Adrenal gland (tissue), 12 donors: ENCODE measurements around the gene MTMR10. TPM values are rescaled to one million over a fixed set of nuclear protein-coding genes. Genes with fewer than 3 reads are reported as not detected.

Experiments used
- DNase-seq, 7 donors: peaks; one replicate each; pipeline ENCODE4 v3.0.0-alpha.2; 2019 to 2020
- H3K27ac ChIP-seq, 5 donors: fragments of 200-600 bp; sonication (generic) in 4 of 5; 1 replicate in 3 of 5; 2 replicates in 2 of 5; pipeline versions ENCODE4 v1.5.1 to v1.8.0; 2016 to 2020; ENCODE audit warnings: mild to moderate bottlenecking in 1 of 5
- H3K27me3 ChIP-seq: fragments of 200-600 bp; 2 replicates; pipeline ENCODE4 v1.8.0; 2021
- H3K36me3 ChIP-seq, 2 donors: fragments of 200-600 bp; replicated peaks in 1 of 2; 1 replicate in 1 of 2; 2 replicates in 1 of 2; pipeline versions ENCODE4 v1.5.1 to v1.8.0; 2018 to 2022
- H3K4me1 ChIP-seq, 2 donors: fragments of 200-600 bp; replicated peaks in 1 of 2; 1 replicate in 1 of 2; 2 replicates in 1 of 2; pipeline versions ENCODE4 v1.5.1 to v1.8.0; 2018 to 2021
- H3K4me3 ChIP-seq, 4 donors: fragments of 200-600 bp; sonication (generic) in 3 of 4; one replicate each; pipeline ENCODE4 v1.5.1; 2016 to 2018
- H3K9me3 ChIP-seq, 3 donors: fragments of 200-600 bp; sonication (generic) in 1 of 3; replicated peaks in 1 of 3; 1 replicate in 2 of 3; 2 replicates in 1 of 3; pipeline versions ENCODE4 v1.5.1 to v1.8.0; 2016 to 2021
- POLR2A ChIP-seq, 2 donors: fragments of 450-650 bp; IDR thresholded peaks; one replicate each; pipeline ENCODE4 v1.6.1; 2017; ENCODE audit warnings: antibody characterized with exemption in 2 of 2, mild to moderate bottlenecking in 2 of 2, moderate library complexity in 1 of 2
- WGBS, 4 donors: extraction: QIAGEN DNeasy Blood & Tissue Kit in 2 of 4; methylation state at CpG; one replicate each; pipeline versions ENCODE4 v1.1.5 to v1.1.7; 2013 to 2017; 5-methylcytosine and 5-hydroxymethylcytosine counted together
- intact Hi-C, 2 donors: fragments of 100-400 bp; cut with DNase I; formaldehyde crosslinking; loops; one replicate each; pipeline versions ENCODE4 v1.14.1 to v1.15.0; 2022 to 2023
- polyA plus RNA-seq, 3 donors: library from polyadenylated mRNA; stranded (reverse); fragments of 200-250 nt in 2 of 3; fragments of 350-450 nt in 1 of 3; fragmentation: Illumina TruSeq in 1 of 3; extraction: RNeasy Lipid Tissue Mini Kit (QIAGEN cat#74804) in 1 of 3; gene quantifications; one replicate each; pipeline ENCODE4 v1.2.3, GENCODE V29; 2013 to 2014
- total RNA-seq, 9 donors: library from RNA; depleted of rRNA in 4 of 9; stranded (reverse); fragments of >200 nt in 4 of 9; fragments of 120-200 nt in 1 of 9; fragmentation: NEBNext Ultra II Directional in 1 of 9; extraction: Animal tissue kit (Norgen Biotek cat#: 25700) in 1 of 9; gene quantifications; one replicate each; pipeline versions ENCODE4 v1.1.0 to v1.2.4, GENCODE V29; 2013 to 2023
- TF ChIP-seq, protein P1 (sequence below), 6 experiments: fragments of 450-650 bp in 4 of 6; fragments of 200-600 bp in 2 of 6; sonication (generic) in 1 of 6; IDR thresholded peaks; 1 replicate in 5 of 6; 2 replicates in 1 of 6; pipeline versions ENCODE4 v1.5.1 to v1.8.0; 2016 to 2021; ENCODE audit warnings: antibody characterized with exemption in 6 of 6, mild to moderate bottlenecking in 2 of 6, moderate library complexity in 1 of 6
- donor health status: healthy with polysubstance abuse.
- donor health status: Bipolar disorder and iron deficiency.
- donor health status: DM: yes; HTN: yes; CAD: no.
- donor health status: DM: no; HTN: no; CAD: no.
- donor health status: DM: no; HTN: no; CAD: no.
- donor health status: DM: yes; HTN: yes; CAD: no.

The MTMR10 gene
- total and polyA plus RNA-seq, 12 donors, result 9.2 to 42.7 (median 21.5) TPM

DNA sequence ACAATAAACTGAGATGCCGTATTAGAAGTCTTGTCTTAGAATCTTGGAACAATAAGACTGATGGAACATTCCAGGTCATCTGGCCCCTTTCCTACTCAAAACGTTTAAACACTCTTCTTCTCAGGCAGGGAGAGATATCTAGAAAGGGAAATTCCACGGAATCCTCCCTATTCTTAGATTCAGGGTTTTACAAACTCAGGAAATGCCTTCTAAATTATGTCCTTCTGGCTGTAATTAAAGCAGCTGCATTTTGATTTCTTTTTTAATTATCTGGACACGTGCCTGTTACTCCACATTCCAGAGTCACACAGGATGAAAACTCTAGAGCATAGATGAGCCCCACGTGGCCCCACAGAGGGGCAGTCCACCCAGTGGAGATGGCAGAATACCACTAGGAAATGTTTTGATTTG lies 41.5 kb upstream of the MTMR10 start:
- intact Hi-C loops, result no loop called here
- H3K9me3 ChIP-seq, result no peaks in the 10 kb centered on the region
- TF ChIP-seq, protein P1, sequence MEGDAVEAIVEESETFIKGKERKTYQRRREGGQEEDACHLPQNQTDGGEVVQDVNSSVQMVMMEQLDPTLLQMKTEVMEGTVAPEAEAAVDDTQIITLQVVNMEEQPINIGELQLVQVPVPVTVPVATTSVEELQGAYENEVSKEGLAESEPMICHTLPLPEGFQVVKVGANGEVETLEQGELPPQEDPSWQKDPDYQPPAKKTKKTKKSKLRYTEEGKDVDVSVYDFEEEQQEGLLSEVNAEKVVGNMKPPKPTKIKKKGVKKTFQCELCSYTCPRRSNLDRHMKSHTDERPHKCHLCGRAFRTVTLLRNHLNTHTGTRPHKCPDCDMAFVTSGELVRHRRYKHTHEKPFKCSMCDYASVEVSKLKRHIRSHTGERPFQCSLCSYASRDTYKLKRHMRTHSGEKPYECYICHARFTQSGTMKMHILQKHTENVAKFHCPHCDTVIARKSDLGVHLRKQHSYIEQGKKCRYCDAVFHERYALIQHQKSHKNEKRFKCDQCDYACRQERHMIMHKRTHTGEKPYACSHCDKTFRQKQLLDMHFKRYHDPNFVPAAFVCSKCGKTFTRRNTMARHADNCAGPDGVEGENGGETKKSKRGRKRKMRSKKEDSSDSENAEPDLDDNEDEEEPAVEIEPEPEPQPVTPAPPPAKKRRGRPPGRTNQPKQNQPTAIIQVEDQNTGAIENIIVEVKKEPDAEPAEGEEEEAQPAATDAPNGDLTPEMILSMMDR (IDR thresholded peaks at IDR 0.05), result no peak
- no peak for TF ChIP-seq POLR2A (IDR thresholded peaks at IDR 0.05)
- DNase-seq, result no peak
- no peaks in the 10 kb centered on the region for H3K4me1 ChIP-seq
- 29 to 44% (median 36%) methylated on average over 5 of the region's 5 CpGs for WGBS, 4 donors
- no peaks in the 10 kb centered on the region for H3K27me3 ChIP-seq
- H3K27ac ChIP-seq, result peak overlapping the region in 2 of 5 donors; percentile 25 to 67
- no peak overlapping the region for H3K4me3 ChIP-seq
- H3K36me3 ChIP-seq, result no peaks in the 10 kb centered on the region

DNA sequence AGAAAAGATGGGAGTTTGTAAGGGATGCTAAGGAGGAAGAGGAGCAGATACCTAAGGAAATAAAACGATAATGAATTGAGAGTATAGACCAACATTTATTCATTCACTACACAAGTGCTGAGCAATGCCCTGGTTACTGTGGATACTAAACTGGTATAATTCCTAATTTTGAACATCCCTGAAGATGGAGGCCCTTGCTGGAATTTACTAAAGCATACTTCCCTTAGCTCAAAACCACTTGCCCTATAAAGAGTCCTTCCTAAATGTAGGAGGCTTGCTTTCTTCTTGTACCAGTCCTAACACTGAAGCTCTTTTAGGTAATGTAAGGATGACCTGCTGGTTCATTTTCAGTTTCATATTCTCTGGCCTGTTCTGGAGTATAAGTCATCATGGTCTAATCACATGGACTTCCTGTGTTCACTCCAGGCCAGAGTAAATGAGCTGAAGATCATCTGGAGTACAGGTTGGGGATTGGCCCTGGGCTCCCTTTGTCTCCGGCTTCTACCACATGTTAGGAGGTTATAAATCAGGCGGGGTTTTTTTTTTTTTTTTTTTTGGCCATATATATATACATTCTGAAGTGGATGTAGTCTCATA lies 40.1 kb upstream of the MTMR10 start:
- DNase-seq, result no peak
- Histone ChIP-seq H3K4me3 (no peak overlapping the region), H3K36me3 (no peaks in the 10 kb centered on the region), H3K9me3 (no peaks in the 10 kb centered on the region), H3K27ac (no peak overlapping the region), H3K4me1 (no peaks in the 10 kb centered on the region), H3K27me3 (no peaks in the 10 kb centered on the region)
- TF ChIP-seq, protein P1 (IDR thresholded peaks at IDR 0.05), result no peak
- no peak for TF ChIP-seq POLR2A (IDR thresholded peaks at IDR 0.05)
- intact Hi-C loops, result no loop called here
- 77 to 92% (median 80%) methylated on average over 3 of the region's 3 CpGs for WGBS, 4 donors

DNA sequence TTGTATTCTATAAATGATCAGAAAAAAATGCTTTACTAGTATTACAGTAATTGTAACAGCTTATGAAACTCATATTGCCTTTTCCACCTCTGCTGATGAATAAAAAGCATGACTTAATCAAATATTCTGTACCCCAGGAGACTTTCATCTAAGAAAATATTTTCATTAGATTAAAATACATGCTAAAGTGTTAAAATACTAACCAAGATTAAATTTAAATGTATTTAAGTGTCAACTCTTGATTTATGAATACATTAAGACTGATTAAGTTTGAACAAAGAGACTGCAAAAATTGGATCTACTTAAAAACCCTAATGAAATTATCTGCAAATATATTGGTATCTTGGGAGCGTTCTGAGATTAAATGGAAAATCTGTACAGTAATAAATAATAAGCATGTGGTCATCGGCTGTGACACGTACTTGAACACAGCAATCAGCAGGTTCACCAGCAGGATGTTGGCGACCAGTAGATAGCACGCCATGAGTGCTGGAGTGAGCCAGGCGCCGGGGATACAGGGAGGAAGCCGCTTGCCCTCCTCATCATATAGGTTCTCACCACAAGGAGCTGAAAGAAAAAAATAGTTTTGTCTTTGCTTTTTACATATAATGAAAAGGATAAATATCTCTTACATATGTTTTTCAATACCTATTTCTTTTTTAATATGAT lies 36.6 kb upstream of the MTMR10 start:
- intact Hi-C loops, result no loop called here
- DNase-seq, result no peak
- no peak for TF ChIP-seq POLR2A (IDR thresholded peaks at IDR 0.05)
- TF ChIP-seq, protein P1 (IDR thresholded peaks at IDR 0.05), result no peak
- H3K27ac ChIP-seq, result no peak overlapping the region
- H3K4me3 ChIP-seq, result no peak overlapping the region
- H3K27me3 ChIP-seq, result no peaks in the 10 kb centered on the region
- H3K9me3 ChIP-seq, result no peaks in the 10 kb centered on the region
- WGBS, 4 donors, result 58 to 72% (median 63%) methylated on average over 8 of the region's 8 CpGs
- no peaks in the 10 kb centered on the region for H3K36me3 ChIP-seq
- H3K4me1 ChIP-seq, result no peaks in the 10 kb centered on the region

DNA sequence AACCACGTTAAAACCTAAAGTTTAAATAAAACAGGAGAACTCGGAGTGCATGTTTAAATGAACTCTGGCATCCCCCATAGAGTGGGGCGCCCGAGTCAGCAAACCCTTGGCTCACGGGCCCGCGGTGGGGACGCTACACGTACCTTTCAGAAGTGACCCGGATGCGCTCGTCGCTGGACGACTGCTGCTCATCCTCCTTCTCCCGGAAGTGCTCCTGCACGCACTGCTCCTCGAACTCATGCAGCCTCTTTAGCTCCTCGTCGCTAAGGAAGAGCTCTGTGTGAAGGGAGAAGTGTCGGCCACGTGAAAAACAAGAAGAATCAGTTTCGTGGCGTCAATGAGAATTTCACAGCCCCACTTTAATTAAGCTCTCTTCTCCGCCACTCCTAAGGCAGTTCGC lies 34.6 kb upstream of the MTMR10 start:
- H3K36me3 ChIP-seq, result no peaks in the 10 kb centered on the region
- no peak overlapping the region for H3K4me3 ChIP-seq
- 84 to 94% (median 90%) methylated on average over 15 to 25 of the region's 25 CpGs for WGBS, 4 donors
- H3K27me3 ChIP-seq, result no peaks in the 10 kb centered on the region
- H3K9me3 ChIP-seq, result no peaks in the 10 kb centered on the region
- no peaks in the 10 kb centered on the region for H3K4me1 ChIP-seq
- TF ChIP-seq POLR2A (IDR thresholded peaks at IDR 0.05), result no peak
- TF ChIP-seq, protein P1 (IDR thresholded peaks at IDR 0.05), result no peak
- H3K27ac ChIP-seq, result no peak overlapping the region
- DNase-seq, result no peak
- intact Hi-C loops, result no loop called here
